NCI-H2171 (cell line): Measurements from ENCODE around the gene TNS1.

Source experiments
- DNase-seq: peaks from one replicate; lab custom pipeline; 2025; lab: John Stamatoyannopoulos, UW

TNS1 gene

DNA sequence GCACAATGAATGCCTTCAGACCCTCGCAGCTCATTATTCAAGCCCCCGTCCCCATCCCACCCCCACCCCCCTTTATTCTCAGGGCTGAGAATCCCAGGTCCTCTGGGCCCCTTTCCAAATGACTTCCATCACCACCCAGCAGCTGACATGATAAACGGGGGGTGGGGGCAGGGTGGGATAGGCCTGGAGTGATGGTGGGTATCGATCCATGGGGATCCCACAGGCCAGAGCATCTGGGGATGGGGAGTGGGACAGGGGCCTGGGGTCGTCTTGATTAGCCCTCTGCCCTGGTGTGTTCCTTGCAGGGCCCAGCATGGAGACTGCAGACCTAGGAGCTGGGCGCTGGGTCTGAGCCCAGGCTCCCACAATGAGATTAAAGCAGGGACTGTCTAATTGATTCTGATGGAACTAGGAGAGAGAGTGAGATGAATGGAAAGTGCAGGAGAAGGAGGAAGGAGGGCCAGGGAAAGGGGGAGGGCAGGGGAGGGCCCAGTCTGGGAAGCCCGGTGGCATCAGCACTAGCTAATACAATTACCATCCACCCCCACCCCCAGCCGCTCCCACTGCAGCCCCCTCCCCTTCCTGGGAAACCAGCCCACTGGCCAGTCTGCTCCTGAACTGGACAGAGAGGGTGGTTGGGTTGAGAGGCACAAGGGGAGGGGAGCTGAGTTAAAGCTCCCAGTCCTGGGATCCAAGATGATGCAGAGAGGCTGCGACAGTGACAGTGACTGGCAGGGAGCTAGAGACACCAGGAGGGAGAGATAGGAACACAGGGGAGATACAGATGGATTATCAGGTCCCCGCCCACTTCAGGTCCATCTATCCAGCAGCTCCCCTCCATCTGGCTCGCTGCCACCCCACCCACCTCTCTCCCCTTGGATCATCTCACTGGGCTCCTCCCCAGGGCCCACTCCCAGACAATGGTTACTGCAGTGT lies 13.1 kb upstream of the TNS1 start:
- DNase-seq: no peak

DNA sequence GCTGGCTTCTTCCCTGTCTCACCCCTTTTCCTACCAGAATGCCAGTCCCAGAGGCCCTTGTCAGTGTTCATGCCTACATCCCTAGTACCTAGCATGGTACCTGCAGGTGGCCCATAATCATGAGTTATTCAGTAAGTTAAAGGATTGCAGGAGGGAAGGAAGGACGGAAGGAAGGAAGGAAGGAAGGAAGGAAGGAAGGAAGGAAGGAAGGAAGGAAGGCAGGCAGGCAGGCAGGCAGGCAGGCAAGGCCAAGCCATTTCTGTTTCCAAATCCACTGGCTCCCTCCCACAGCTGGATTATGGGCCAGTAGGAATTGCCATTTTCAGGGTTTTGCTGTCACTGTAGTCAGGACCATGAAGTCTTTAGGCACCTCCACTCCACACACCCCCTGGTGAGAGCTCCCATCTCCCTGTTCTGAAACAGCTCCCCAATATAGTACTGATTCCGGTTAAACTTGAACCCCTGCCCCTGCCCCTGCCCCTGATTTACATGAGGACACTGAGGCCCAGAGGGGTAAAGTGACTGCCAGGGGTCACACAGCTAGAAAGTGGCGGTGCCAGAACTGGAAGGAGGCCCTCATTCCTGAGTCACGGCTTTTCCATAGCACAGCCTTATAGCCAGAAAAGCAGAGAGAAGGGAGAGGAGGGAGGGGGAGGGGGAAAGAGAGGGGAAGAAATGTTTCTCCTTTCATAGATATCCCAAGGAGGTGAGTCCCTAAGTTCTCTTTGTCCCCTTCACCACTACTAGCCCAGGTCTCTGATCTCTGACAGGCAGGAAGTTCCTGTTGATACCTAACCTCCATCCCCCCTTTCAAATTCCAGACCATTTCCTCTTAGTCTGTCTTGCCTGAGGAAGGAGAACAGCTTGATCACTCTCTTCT lies 12.2 kb upstream of the TNS1 start:
- DNase-seq: no peak

DNA sequence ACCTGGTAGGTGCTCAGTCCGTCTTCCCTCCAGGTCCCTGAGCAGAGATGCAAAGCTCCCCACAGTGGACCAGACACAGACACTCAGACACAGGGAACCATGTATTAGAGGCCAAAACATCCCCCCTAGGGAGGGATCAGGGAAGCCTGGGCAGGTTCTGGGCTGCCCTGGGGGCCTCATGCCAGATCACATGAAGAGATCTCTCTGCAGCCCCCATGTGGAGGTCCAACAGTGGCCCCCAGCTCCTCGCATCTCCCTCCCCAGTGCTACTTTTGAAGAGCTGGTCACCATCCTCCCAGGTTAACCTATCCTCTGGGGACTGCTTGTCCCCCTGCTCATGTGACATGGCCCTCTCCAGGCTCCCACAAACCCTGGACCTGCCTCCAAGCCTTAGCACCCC lies 10.5 kb upstream of the TNS1 start:
- no peak for DNase-seq

DNA sequence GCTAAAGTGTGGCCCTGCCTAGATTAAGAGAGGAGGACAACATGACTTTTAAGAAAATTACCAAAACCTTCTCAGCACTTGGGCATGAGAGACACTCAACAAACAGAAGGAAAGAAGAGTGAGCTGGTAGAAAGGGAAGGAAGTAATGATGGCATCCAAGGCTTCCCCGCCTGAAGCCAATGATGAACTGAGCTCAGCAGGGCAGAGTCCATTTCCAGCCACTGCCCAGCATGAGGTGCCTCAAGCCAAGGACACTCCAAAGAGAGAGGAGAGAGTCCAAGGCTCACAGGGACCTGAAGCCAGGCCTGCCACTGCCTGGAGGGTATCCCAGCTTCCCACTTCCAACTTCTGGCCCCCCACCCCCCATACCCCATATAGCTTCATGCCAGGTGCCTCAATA lies 9.5 kb upstream of the TNS1 start:
- no peak for DNase-seq

DNA sequence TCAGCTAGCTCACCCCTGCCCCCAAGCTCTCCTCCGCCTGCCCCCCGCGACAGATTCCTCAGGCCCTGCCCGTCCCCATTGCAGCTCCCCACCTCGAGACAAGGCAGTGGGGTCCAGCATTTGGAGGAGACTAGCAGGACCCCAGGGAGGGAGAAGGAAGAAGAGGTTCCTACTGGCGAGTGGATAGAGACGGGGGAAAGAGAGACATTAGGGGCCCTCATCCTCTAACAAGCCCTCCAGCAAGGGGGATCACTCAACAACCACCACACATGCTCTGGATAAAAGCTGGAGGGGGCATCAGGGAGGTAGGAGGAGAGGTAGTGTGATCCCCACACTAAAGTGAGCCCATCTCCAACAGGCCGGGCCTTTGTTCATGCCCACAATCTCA lies 8.9 kb upstream of the TNS1 start:
- DNase-seq: no peak

DNA sequence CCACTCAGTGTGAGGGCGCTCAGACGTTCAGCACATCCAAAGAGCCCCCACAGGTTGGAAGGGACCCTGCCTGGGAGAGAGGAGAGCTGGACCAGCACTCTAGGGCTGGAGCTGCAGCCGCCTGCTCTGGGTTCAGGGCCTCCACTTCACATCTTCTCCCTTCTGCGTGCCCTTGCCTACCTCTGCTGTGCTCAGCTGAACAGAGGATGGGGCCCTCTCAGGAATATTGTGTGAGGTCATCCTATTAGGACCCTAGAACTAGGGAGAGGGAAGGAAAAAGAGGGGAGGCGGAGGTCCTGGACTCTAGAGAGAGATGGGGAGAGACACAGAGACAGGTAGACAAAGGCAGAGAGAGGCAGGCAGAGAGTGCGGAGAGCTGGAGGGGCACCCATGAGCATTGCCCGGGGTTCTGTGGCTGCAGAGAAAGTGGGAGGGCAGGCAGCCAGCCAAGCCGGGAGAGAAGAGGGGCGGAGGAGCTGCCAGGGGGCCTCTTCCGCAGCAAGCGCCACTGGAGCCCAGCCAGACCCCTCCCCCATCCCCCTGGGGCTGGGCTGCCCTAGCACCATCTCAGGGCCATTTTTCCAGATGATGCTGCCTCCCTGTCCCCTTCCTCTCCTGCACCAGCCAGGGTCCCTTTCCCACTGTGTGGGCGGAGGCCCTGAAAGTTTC lies 8.3 kb upstream of the TNS1 start:
- peak; percentile 41 for DNase-seq

DNA sequence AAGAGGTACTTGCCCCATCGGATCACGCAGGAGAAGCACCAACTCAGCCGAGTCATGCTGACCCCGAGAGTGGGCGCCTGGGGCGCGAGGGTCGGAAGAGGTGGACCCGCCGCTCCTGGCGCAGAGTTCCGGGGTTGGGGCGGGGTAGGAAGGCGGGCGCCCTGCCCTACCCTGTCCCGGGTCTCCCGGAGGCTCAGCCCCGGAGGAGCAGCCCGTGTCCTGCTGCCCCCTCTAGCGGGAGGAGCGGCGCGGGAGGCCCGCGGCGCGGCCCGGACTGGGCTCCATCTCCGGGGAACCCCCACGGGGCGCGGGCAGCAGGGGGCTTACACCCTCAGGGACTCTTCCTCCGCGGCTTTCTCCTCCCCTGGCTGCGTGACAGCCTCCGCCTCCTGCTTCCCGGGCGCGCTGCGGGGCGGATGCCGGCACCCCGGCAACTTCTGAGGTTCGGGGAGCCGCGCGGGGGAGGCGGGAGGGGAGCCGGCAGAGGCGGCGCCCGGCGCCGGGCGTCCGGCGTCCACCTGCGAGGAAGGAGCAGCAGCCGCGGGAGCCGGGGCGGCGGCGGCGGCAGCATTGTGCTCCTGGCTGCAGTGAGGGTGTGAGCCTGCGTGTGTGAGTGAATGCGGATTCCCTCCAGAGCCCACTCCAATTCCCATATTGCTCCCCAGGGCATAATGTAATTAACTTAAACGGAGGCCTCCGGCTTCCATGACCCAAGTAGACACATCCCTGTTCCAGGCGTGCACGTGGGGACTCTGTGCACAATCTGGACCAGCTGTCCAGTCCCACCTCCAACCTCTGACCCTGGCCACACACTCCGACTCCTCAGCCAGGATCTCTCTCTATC lies 7.6 kb upstream of the TNS1 start:
- peak; percentile 24 for DNase-seq

DNA sequence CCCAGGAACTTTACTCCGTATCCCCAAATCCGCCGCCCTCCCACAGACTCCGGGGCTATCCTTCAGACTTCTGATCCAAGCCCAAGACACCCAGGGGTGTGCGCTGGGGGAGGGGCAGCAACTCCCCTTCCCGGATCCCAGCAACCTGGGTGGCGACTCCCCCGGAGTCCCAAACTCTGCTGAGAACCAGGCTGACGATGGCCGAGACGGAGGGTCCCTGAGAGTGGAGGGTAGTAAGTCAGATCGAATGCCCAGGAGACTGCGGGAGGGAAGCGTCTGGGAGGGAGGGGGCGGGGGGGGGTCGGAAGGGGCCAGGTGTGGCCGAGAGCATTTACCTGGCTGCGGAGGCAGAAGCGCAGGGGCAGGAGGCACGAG lies 7.0 kb upstream of the TNS1 start:
- no peak for DNase-seq

DNA sequence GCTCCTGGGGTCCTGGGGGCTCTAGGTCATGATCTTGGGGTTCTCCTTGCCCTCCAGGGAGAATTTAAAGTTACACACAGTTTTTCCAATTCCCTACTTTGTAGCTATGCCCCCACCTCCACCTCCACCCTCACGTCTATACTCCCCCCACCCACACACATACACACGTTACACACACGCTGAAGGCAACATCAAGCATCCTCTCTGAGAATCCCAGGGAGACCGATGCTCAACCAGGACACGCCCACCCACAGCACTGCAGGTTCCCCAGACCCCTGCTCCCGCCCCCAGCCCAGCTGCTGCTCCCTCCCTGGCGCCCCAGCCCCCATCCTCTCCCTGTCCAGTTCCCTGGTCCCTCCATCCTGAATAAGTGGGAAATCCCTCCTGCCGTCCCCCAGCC lies 6.4 kb upstream of the TNS1 start:
- no peak for DNase-seq

DNA sequence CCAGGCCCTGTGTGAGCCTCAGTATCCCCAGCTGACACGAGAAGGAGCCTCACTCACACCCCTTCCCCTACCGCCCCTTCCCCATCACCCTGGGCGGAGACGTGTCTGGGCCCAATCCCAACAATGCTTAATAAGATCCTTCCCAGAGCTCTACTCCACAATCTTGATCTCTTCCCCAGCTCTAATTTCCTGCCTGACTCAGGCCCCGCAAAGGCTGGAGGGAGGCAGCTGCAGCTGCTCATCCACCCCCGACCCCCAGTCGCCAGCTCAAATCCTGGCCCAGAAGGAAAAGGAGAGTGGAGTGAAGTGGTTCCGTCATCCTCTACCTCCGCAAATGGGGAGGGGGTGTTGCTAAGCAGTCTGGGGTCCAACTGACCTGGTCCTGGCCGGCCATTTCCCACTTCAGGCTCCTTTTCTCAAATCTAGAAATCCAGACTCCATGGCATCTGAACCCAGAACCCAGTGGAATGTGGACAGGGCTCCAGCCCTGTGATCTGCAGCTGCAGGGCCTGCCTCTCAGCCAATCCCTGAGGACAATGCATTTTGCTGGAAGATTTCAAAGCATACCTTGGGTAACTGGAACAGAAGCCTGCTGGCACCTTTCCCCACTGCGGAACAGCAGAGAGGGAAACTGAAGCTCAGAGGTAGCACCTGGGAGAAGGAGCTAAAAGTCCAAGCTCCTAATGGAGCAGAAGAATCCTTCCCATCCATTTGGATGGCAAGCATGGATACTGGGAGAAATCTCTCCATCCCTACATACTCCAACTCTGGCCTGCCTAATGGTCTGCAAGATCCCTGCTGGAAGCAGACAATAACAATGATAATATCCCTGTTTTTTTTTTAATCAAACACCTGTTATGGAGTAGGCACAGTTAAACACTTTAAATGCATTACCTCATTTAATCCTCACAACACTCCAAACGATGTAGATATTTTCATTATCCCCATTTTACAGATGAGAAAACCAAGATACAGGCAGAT lies 5.6 kb upstream of the TNS1 start:
- DNase-seq: no peak

DNA sequence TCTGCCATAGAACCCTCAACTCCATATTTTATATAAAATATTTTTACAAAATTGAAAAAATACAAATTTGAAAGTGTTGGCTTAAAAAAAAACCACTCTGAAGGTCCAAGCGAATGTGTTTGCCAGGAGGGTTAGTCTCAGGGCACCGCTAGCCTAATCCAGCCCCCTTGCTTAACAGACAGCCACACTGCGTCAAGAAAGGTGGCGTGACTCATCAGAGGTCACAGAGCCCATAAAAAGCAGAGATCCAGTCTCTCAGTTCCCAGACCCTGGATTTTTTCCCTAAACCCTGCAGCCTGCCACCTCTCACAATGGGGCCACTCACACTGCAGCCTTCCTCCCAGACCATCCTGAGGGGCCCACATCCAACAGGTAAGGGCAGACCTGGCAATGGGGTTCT lies 3.9 kb upstream of the TNS1 start:
- DNase-seq: no peak

DNA sequence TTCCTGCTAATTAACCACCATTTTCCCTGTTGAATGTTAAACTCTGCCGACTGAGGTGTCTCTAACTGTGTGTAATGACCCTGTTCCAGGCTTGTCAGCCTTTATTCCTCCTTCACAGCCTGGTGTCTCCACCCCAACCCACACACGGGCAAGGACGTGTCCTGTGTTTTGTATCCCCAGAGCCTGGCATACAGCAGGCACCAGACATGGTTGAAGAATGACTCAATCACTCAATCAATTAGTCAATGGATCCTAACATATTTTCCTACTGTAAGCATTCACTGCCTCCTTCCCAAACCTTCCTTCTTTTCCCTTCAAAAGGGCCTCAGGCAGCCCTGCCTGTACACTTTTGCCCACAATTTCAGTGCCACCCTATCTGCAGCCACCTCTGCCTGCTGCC lies 2.7 kb upstream of the TNS1 start:
- DNase-seq: no peak

DNA sequence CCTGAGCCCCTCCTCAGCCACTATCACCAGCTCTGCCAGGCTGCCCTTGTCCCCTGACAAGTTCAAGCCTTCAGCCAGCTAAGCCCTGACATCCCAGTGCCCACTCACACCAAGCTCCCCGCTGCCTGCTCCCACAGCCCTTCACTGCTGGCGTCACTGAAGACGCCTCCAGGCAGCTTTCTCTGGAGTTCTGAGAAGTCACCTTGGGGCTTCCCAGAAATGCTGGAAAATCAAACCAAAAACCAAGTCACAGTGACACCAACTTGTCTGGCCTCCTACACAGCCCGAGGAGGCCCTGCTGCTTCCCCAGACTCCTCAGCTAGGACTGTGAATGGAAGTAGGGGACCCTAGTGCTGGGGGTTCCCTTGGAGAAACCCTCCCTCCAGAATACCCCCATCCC lies 2.2 kb upstream of the TNS1 start:
- no peak for DNase-seq

DNA sequence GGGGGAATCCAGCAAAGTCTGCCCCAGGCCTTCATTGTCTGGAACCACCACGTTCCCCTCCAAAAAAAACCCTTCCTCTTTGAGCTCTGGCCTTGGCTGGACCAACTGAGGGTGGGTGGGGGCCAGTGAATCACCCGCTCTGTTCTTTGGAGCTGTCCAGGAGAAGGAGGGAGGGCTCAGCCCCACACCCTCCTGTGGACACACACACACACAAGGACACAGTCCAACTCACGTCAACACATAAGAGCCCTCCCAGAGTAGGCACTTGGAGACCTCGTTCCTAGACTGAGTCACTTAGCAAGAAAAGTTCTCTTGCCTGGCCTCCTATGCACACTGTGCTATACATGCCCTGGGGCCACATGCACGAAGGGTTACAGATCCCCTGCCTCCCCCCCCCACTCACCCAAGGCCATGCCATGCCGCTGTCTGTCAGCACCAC lies 1.2 kb upstream of the TNS1 start:
- no peak for DNase-seq

DNA sequence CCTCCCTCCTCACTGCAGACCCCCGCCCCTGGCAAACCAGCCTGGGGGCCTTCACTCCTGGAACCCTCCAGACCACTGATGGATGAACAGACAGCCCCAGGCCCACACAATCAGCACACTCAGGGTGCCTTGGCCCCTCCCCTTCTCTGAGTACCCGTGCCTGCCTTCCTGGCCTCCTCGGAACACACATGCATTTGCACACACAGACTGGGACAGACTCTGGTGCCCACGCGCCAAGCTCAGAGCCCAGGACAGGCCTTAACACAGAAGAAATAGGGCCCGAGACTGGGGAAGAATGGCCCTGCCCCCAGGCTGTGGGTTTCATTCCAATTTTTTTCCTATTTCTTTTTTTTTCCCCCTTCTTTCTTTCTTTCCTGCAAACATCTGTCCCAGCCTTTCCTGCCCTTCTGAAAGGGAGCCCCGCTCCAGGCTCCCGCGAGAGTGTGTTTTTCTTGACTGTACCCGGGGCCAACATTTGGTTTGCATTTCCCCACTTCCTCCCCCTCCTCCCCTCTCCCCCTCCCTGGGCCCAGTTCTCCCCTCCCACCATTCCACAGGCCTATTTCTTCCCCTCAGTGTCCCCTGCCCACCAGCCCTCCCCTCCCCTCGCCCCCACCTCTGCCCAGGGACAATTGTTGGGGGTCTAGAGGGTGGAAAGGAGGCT lies 618 bp upstream of the TNS1 start:
- DNase-seq: peak; percentile 35

DNA sequence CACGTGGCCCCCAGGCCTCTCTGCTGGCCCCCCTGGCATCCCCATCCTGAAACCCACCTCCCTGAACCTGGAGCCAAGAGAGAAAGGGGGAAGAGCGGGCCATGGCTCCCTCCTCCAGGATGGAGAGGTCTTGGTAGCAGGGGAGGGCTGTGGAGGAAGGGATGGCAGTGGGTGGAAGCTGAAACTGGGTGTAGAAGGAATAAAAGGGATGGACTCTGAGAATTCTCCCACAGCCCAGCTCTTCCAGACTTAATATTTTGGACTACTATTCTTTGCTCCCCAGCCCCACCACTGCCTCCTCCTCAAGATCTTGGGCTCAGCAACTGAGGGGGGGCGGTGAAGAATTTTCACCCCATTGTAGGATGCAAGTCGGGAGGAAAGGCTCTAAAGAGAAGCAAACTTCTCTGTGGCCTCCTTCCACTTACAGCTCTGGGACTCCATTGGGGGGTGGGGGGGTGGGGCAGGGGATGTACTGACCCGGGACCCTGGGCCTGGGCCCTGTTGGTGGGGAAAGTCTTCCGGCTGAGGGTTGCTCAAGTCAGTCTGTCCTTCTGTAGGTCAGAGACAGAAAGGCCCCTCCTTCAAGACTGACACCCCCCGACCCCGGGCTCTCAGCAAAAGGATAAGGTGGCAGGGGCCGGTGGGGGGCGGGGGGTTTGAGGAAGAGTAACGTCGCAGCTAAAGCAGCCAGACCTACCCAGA lies 501 bp downstream of the TNS1 start:
- no peak for DNase-seq

DNA sequence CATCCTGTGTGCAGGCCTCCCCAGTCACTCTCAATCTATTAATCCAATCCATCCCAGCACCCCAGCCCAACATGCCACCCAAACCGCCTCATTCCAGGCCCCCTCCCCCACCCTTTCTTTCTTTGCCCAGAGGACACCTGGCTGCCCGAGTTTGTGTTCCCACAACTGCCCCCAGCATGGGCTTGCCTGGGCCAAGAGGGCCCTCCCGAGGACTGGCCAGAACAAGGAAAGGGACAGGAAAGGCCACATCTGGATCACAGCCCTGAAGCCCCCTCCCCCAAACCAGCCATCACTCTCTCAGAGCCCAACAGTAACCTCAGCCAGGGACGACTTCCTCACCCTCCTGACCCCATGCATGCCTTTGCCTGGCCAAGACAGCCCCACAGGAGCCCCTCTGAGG lies 1.2 kb downstream of the TNS1 start:
- DNase-seq: no peak

DNA sequence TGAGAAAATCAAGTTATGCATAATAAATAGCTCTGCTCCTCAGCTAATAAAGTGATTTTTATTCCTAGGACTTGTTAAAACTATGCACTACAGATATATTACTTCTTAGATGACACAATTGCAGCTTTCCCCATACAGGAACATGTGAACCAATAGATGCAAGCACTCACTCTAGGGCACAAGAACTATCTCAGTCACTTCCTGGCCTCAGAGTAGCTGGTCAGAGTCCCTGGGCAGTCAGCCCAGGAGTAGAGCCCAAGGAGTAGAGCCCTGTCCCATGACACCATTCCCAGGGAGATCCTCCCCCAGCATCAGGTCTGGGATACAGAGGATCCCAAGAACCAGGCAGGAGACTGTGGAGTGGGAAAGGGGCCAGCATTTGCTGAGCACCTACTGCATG lies 2.7 kb downstream of the TNS1 start:
- no peak for DNase-seq

DNA sequence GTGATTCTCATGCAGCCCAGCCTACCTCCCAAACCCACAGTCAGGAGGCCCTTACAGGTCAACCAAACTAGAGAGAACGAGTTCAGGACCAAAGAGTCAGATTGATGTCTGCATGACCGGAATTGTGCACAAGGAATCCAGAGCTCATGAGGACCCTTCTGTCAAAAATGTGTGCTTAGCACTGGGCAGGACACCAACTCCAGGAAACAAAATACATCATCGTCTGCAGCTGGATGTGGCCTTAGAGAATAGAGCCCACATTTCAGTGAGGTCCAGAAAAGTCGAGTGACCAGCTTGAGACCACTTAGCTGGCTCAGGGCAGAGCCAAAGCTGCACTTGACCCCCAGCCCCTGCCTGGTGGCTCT lies 3.2 kb downstream of the TNS1 start:
- no peak for DNase-seq
